ENCODE data around the gene SUPT3H. TPM values are rescaled to one million over a fixed set of nuclear protein-coding genes. Genes with fewer than 3 reads are reported as not detected.

Gene SUPT3H
- total RNA-seq, 4 donors from 2014 or later = 6.0 to 9.0 (median 6.2) TPM

- no peak for TF ChIP-seq CTCF (IDR thresholded peaks at IDR 0.05; ENCODE audit: low read depth)
These were observed 341.6 kb downstream of the SUPT3H start for GRCh38 chr6:45036103-45036502.

GRCh38 chr6:45032426-45032825 lies 345.3 kb downstream of the SUPT3H start:
- no peak for TF ChIP-seq CTCF (IDR thresholded peaks at IDR 0.05; ENCODE audit: low read depth)

DNA sequence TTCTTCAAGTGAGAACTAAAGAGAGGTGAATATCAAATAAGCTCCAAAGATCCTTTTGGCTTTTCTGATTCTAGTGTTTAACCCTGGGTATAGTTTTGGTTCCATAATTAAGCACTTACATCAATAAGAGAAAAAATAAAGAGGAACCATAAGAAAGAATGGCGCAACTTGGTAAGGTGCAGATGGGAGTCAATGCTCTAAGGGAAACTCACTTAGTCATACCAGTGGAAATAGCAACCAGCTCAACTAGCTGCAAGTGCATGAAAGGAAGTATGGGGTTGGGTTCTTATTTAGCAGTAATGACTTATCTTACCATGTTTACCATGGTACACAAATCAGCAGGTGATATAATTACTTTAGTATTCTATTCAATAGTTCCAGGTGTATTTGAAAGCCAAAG lies 346.1 kb downstream of the SUPT3H start:
- TF ChIP-seq CTCF (IDR thresholded peaks at IDR 0.05; ENCODE audit: low read depth) = no peak

GRCh38 chr6:45027126-45027525 lies 350.6 kb downstream of the SUPT3H start:
- TF ChIP-seq CTCF (IDR thresholded peaks at IDR 0.05; ENCODE audit: low read depth) = no peak

DNA sequence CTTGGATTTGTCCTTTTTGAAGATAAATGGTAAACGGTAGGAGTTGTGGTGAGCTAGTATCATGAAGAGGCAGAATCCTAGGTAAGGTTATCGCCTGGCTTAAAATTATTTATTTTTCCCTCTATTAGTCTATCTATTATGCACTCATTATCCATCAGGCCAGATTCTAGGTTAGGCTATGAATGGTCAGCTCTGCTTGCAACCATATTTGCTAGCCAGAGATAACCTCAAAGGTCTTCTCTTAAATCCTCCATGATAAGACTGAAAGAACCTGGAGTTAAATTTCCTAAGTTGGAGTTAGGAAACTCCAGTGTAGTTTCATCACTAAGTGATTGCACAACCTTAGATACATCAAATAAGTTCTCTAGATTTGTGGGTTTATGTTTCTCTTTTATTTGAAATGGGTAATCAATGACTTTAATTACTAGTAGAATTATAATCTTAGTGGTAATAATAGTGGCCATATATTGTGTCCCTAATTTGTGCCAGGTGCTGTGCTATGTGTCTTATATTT lies 351.7 kb downstream of the SUPT3H start:
- no peak for TF ChIP-seq CTCF (IDR thresholded peaks at IDR 0.05; ENCODE audit: low read depth)

DNA sequence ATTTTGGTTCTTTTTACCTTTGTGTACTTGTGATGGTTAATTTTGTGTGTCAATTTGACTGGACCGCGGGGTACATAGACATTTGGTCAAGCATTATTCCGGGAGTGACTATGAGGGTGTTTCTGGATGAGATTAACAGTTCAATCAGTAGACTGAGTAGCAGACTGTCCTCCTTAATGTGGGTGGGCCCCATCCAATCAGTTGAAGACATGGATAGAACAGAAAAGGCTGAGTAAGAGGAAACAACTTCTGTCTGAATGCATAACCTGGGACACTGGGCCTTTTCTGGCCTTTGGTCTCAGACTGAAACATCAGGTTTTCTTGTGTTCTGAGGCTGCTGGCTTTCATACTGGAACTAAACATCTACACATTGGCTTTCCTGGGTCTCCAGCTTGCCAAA lies 353.1 kb downstream of the SUPT3H start:
- no peak for TF ChIP-seq CTCF (IDR thresholded peaks at IDR 0.05; ENCODE audit: low read depth)

- no peak for TF ChIP-seq CTCF (IDR thresholded peaks at IDR 0.05; ENCODE audit: low read depth)
These were observed 356.1 kb downstream of the SUPT3H start for GRCh38 chr6:45021676-45022075.
